ENCODE measurements around the gene PRKAG1. TPM values are rescaled to one million over a fixed set of nuclear protein-coding genes. Genes with fewer than 3 reads are reported as not detected.

Gene PRKAG1
- total RNA-seq, 2 donors from 2014 or later = 25.4 to 26.4 TPM

GRCh38 chr12:49025463-49025862, 6.9 kb upstream of the PRKAG1 start:
- 92 to 95% methylated on average over 4 of the region's 4 CpGs for WGBS, 2 donors

GRCh38 chr12:49024543-49024942, 6.0 kb upstream of the PRKAG1 start:
- TF ChIP-seq CTCF (IDR thresholded peaks at IDR 0.05) (no peak), POLR2A (IDR thresholded peaks at IDR 0.05) (no peak)
- peaks cover under 1% of the 10 kb centered on the region for H3K4me1 ChIP-seq
- no peak overlapping the region for H3K27ac ChIP-seq
- ATAC-seq (no peak), DNase-seq (no peak)
- H3K9me3 ChIP-seq = no peaks in the 10 kb centered on the region
- intact Hi-C loops (cut with DNase I) = no loop called here
- H3K36me3 ChIP-seq (replicated peaks in 1 of 2; ENCODE audit: insufficient read depth in 1 of 2, low read depth in 2 of 2) = peaks cover 26 to 53% of the 10 kb centered on the region in 2 donors
- H3K27me3 ChIP-seq = no peaks in the 10 kb centered on the region
- H3K4me3 ChIP-seq = no peak overlapping the region
- WGBS, 2 donors = 86 to 87% methylated on average over 11 to 12 of the region's 12 CpGs

More at GRCh38 chr12:49025463-49025862, 6.9 kb upstream of the PRKAG1 start:
- no peaks in the 10 kb centered on the region for H3K9me3 ChIP-seq
- peaks cover 26 to 53% of the 10 kb centered on the region in 2 donors for H3K36me3 ChIP-seq (replicated peaks in 1 of 2; ENCODE audit: insufficient read depth in 1 of 2, low read depth in 2 of 2)
- no peak for TF ChIP-seq CTCF (IDR thresholded peaks at IDR 0.05)
- TF ChIP-seq POLR2A (IDR thresholded peaks at IDR 0.05) = no peak
- H3K4me3 ChIP-seq = no peak overlapping the region
- ATAC-seq (no peak), DNase-seq (no peak)
- no peak overlapping the region for H3K27ac ChIP-seq
- intact Hi-C loops (cut with DNase I) = no loop called here
- H3K27me3 ChIP-seq = no peaks in the 10 kb centered on the region
- no peaks in the 10 kb centered on the region for H3K4me1 ChIP-seq

GRCh38 chr12:49023812-49024211, 5.2 kb upstream of the PRKAG1 start:
- Histone ChIP-seq H3K27ac (no peak overlapping the region), H3K4me3 (no peak overlapping the region), H3K4me1 (peaks cover 3% of the 10 kb centered on the region), H3K36me3 (replicated peaks in 1 of 2; ENCODE audit: insufficient read depth in 1 of 2, low read depth in 2 of 2) (peaks cover 26 to 53% of the 10 kb centered on the region in 2 donors), H3K27me3 (no peaks in the 10 kb centered on the region), H3K9me3 (no peaks in the 10 kb centered on the region)
- DNase-seq (no peak), ATAC-seq (no peak)
- TF ChIP-seq POLR2A (IDR thresholded peaks at IDR 0.05) (no peak), CTCF (IDR thresholded peaks at IDR 0.05) (no peak)
- intact Hi-C loops (cut with DNase I) = no loop called here
- 84 to 91% methylated on average over 2 of the region's 2 CpGs for WGBS, 2 donors

- no peak overlapping the region for H3K4me3 ChIP-seq
- no peaks in the 10 kb centered on the region for H3K9me3 ChIP-seq
- no peak overlapping the region for H3K27ac ChIP-seq
- H3K36me3 ChIP-seq (replicated peaks in 1 of 2; ENCODE audit: insufficient read depth in 1 of 2, low read depth in 2 of 2) = peaks cover 25 to 45% of the 10 kb centered on the region in 2 donors
- TF ChIP-seq CTCF (IDR thresholded peaks at IDR 0.05) (no peak), POLR2A (IDR thresholded peaks at IDR 0.05) (no peak)
- intact Hi-C loops (cut with DNase I) = no loop called here
- no peaks in the 10 kb centered on the region for H3K27me3 ChIP-seq
- H3K4me1 ChIP-seq = peaks cover 7% of the 10 kb centered on the region
- ATAC-seq = no peak
- WGBS, 2 donors = 79 to 89% methylated on average over 14 to 15 of the region's 15 CpGs
- no peak for DNase-seq
Observed at GRCh38 chr12:49022558-49023178, 4.1 kb upstream of the PRKAG1 start.

Measured in body of pancreas (tissue), 4 donors.